Stimulated activated CD4-positive, alpha-beta T cell treated with anti-CD3 and anti-CD28 coated beads, Interleukin-15, amount 100 ng/mL, for 1 hour (primary cell): ENCODE data around the gene NT5C.
"Not testable (repeated sequence)": the region's sequence is repeated elsewhere in the genome, so short reads cannot be mapped to it uniquely, and the experiment has no call there.

ENCODE experiments used
- DNase-seq, 2 donors: peaks; one replicate each; pipeline ENCODE4 v3.0.0-alpha.2; 2020; ENCODE audit warnings: low read depth in 1 of 2, low spot score in 1 of 2

Gene NT5C

GRCh38 chr17:75144816-75145512 lies 13.4 kb upstream of the NT5C start:
- DNase-seq = no peak

- DNase-seq = no peak
These were observed 10.9 kb upstream of the NT5C start for GRCh38 chr17:75142236-75142971.

GRCh38 chr17:75138519-75138918 lies 7.0 kb upstream of the NT5C start:
- no peak for DNase-seq

GRCh38 chr17:75137762-75138161 lies 6.2 kb upstream of the NT5C start:
- not testable (repeated sequence) for DNase-seq

GRCh38 chr17:75135946-75136345 lies 4.4 kb upstream of the NT5C start:
- no peak for DNase-seq

GRCh38 chr17:75135452-75135851 lies 3.9 kb upstream of the NT5C start:
- DNase-seq = no peak

GRCh38 chr17:75133607-75134347 lies 2.2 kb upstream of the NT5C start:
- not testable (repeated sequence) for DNase-seq

GRCh38 chr17:75133001-75133400 lies 1.5 kb upstream of the NT5C start:
- DNase-seq = no peak

GRCh38 chr17:75132018-75133000 lies 767 bp upstream of the NT5C start:
- DNase-seq = not testable (repeated sequence)

- peak in 1 of 2 donors; percentile 43 for DNase-seq
These were observed 787 bp downstream of the NT5C start for GRCh38 chr17:75130632-75131277.

GRCh38 chr17:75130059-75130631 lies 1.4 kb downstream of the NT5C start:
- DNase-seq = no peak

GRCh38 chr17:75129576-75129975 lies 2.0 kb downstream of the NT5C start:
- no peak for DNase-seq

- no peak for DNase-seq
These were observed 2.6 kb downstream of the NT5C start for GRCh38 chr17:75128694-75129505.

GRCh38 chr17:75127936-75128335 lies 3.6 kb downstream of the NT5C start:
- DNase-seq = not testable (repeated sequence)

GRCh38 chr17:75126954-75127353 lies 4.6 kb downstream of the NT5C start:
- no peak for DNase-seq

- DNase-seq = no peak
These were observed 5.6 kb downstream of the NT5C start for GRCh38 chr17:75125984-75126383.

- DNase-seq = no peak
These were observed 6.8 kb downstream of the NT5C start for GRCh38 chr17:75124819-75125162.

GRCh38 chr17:75124041-75124818 lies 7.3 kb downstream of the NT5C start:
- DNase-seq = peak; percentile 40 to 43
